Nephron (organoid): ENCODE results near the gene UMOD.

Experiments
- H3K27ac Mint-ChIP-seq, 3 experiments: 2 replicates each; pipeline ENCODE4 v1.8.0; 2020; ENCODE audit warnings: mixed read lengths in 3 of 3, mild to moderate bottlenecking in 2 of 3, moderate library complexity in 1 of 3
- H3K27me3 Mint-ChIP-seq: 2 replicates; pipeline ENCODE4 v1.8.0; 2021; ENCODE audit warnings: low read depth, mild to moderate bottlenecking, moderate library complexity, mixed read lengths
- H3K36me3 Mint-ChIP-seq: 2 replicates; pipeline ENCODE4 v1.8.0; 2020; ENCODE audit warnings: low read depth, mixed read lengths
- H3K4me1 Mint-ChIP-seq: 2 replicates; pipeline ENCODE4 v1.8.0; 2020; ENCODE audit warnings: mixed read lengths
- H3K4me3 Mint-ChIP-seq, 3 experiments: 2 replicates each; pipeline ENCODE4 v1.8.0; 2020; ENCODE audit warnings: mild to moderate bottlenecking in 3 of 3, mixed read lengths in 3 of 3, moderate library complexity in 2 of 3
- H3K9me3 Mint-ChIP-seq: 2 replicates; pipeline ENCODE4 v1.8.0; 2020; ENCODE audit warnings: mixed read lengths
- CTCF ChIP-seq, 3 experiments: fragments of 200-600 bp; sonication (generic); IDR thresholded peaks; one replicate each; pipeline ENCODE4 v1.5.0; 2021; ENCODE audit warnings: antibody characterized with exemption in 3 of 3; ENCODE audit not compliant: unreplicated experiment in 3 of 3

UMOD gene

GRCh38 chr16:20300312-20301097 is 52.0 kb downstream of the UMOD start:
- no peak overlapping the region for H3K27ac Mint-ChIP-seq
- H3K27me3 Mint-ChIP-seq = peaks cover 18% of the 10 kb centered on the region
- H3K4me3 Mint-ChIP-seq = no peak overlapping the region
- no peaks in the 10 kb centered on the region for H3K4me1 Mint-ChIP-seq
- no peaks in the 10 kb centered on the region for H3K36me3 Mint-ChIP-seq
- peak; percentile 40 to 66 (median 47) for TF ChIP-seq CTCF (IDR thresholded peaks at IDR 0.05; ENCODE audit: unreplicated experiment in 3 of 3)
- H3K9me3 Mint-ChIP-seq = no peaks in the 10 kb centered on the region

GRCh38 chr16:20298452-20298851 is 54.1 kb downstream of the UMOD start:
- H3K9me3 Mint-ChIP-seq = no peaks in the 10 kb centered on the region
- H3K4me3 Mint-ChIP-seq = no peak overlapping the region

GRCh38 chr16:20291208-20292206 is 61.0 kb downstream of the UMOD start:
- Mint-ChIP-seq H3K9me3 (no peaks in the 10 kb centered on the region), H3K4me3 (no peak overlapping the region), H3K4me1 (no peaks in the 10 kb centered on the region), H3K27me3 (peaks cover 17% of the 10 kb centered on the region), H3K27ac (no peak overlapping the region), H3K36me3 (no peaks in the 10 kb centered on the region)
- TF ChIP-seq CTCF (IDR thresholded peaks at IDR 0.05; ENCODE audit: unreplicated experiment in 3 of 3) = no peak

More at GRCh38 chr16:20298452-20298851, 54.1 kb downstream of the UMOD start:
- Mint-ChIP-seq H3K27me3 (peaks cover 21% of the 10 kb centered on the region), H3K4me1 (no peaks in the 10 kb centered on the region), H3K36me3 (no peaks in the 10 kb centered on the region), H3K27ac (no peak overlapping the region)
- TF ChIP-seq CTCF (IDR thresholded peaks at IDR 0.05; ENCODE audit: unreplicated experiment in 3 of 3) = no peak

- Mint-ChIP-seq H3K27ac (no peak overlapping the region), H3K4me3 (no peak overlapping the region), H3K9me3 (no peaks in the 10 kb centered on the region), H3K36me3 (no peaks in the 10 kb centered on the region), H3K27me3 (peaks cover 17% of the 10 kb centered on the region), H3K4me1 (no peaks in the 10 kb centered on the region)
- TF ChIP-seq CTCF (IDR thresholded peaks at IDR 0.05; ENCODE audit: unreplicated experiment in 3 of 3) = no peak
Observed at GRCh38 chr16:20289571-20289970, 62.9 kb downstream of the UMOD start.

GRCh38 chr16:20285993-20286499 is 66.5 kb downstream of the UMOD start:
- no peaks in the 10 kb centered on the region for H3K9me3 Mint-ChIP-seq
- no peak overlapping the region for H3K27ac Mint-ChIP-seq
- TF ChIP-seq CTCF (IDR thresholded peaks at IDR 0.05; ENCODE audit: unreplicated experiment in 3 of 3) = no peak
- H3K4me1 Mint-ChIP-seq = no peaks in the 10 kb centered on the region
- peaks cover 4% of the 10 kb centered on the region for H3K27me3 Mint-ChIP-seq
- H3K4me3 Mint-ChIP-seq = no peak overlapping the region
- H3K36me3 Mint-ChIP-seq = no peaks in the 10 kb centered on the region
